Ramos (cell line): ENCODE results near the gene CGNL1.

ENCODE experiments used
- in situ Hi-C: fragments of 300-500 bp; cut with MboI; formaldehyde crosslinking; loops from one replicate; pipeline ENCODE4 v1.14.3; 2022; ENCODE audit warnings: low sequenced_read_pairs; ENCODE audit not compliant: unreplicated experiment

Gene CGNL1

DNA sequence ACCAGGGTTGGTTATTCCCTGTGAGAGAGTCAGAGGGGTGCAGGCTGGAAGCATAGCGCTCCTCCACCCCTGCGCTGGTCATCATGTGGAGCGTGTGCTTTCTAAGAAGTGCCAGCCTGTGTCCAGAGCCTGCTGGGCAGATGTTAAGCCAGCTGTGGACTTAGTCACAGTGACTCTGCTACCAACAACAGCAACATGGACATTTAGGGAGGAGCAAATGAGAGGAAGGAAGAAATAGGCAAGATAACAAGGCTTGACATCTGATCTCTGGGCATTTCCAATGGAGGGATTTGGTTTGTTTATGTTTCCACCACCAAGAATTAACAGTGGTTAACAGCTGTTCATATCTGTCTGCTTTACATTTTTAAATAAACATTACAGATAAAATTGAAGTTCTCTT, 179.0 kb downstream of the CGNL1 start:
- in situ Hi-C loops = no loop called here

GRCh38 chr15:57556040-57556439, 179.7 kb downstream of the CGNL1 start:
- in situ Hi-C loops = no loop called here

DNA sequence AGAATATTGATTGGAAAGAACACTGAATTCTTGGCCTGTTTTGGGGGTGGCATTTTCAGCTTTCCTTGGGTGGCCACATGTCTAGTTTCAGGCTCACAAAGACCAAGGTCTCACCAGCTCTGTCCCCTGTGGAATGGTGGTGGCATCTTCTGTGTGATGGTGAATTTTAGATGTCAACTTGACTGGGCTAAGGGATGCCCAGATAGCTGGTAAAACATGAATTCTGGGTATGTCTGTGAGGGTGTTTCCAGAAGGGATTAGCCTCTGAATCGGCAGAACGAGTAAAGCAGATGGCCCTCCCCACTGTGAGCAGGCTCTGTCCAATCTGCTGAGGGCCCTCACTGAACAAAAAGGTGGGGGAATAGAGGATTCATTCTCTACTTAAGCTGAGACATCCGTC, 181.0 kb downstream of the CGNL1 start:
- in situ Hi-C loops = no loop called here

- in situ Hi-C loops = no loop called here
These were observed 181.5 kb downstream of the CGNL1 start for GRCh38 chr15:57557810-57558209.

DNA sequence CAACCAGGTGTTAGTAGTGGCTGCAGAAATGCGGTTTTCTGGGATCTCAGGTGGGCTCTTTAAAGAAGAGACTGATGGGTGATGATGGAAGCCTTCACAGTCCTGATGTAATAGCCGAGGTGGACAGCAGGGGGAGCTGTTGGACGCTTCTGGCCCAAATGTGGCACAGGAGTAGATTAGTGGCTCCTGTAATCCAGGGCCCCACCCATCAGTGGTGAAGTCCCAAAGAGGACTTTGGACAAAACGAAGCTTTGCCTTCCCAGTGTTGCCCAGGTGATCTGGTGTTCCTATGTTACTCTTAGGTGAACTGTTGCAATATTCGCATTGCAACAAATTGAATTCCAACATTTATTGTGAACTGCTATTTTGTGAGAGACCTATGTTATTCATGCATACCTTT, 183.6 kb downstream of the CGNL1 start:
- in situ Hi-C loops = no loop called here

- in situ Hi-C loops = no loop called here
These were observed 184.9 kb downstream of the CGNL1 start for GRCh38 chr15:57561041-57561711.

DNA sequence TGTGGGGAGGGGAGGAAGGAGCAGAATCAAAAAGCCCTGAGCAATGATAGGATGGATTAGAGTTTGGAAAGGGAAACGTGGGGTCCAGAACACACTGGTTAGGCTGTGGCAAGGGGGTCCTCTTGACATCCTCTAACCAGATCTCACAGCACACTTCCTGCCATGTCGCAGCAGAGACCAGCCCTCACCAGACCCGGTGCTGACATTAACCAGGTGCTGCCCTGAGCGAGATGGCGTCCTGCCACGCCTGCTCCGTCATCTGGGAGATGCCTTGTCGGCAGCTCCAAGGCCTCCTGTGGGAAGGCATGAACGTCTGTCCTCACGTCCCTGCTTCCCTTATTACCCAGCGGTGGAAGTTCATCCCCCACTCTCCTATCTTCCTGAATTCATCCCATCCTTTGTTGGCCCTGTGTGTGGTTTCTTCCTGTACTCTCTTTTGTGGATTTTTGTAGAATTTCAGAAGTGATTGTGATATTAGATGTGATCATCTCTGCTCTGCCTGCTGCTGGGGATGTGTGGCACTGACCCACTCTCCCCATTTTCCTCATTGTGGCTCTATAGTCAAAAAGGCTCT, 186.0 kb downstream of the CGNL1 start:
- in situ Hi-C loops = no loop called here

DNA sequence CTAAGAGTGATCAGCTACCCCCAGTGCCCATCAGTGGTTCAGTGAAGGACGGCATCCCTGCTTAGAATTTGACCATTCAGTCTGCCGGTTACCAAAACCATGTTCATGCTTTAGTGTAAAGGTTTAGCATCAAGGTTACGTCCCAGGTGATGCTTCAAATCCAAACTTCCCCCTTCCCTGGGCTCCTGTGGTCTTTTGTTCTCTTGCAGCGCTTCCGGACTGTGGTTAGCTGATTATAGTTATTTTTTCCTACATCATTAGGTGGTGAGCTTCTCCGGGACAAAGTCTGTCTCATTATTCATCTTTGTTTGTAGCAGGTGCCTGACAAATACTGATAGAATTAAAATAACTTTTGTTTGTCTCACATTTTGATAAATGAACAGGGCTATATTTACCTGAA, 187.1 kb downstream of the CGNL1 start:
- in situ Hi-C loops = no loop called here

DNA sequence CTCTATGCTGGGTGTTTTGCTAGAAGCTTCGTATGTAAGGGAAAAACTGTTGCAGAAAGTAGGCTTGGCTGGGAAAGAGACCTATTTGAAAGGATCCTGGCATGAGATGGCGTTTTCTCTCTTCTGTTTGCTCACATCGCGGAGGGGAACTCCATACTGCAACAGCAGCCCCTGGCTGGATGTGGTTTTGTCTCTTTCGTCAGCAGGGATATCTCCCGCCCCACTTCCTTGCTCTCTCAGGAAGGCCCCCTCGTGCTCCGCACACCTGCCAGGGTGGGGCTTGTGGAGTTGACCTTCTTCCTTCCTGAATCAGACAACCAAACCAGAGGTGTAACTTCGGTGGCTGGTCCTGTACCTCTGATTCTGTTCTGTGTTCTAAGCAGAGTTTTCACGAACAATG, 189.0 kb downstream of the CGNL1 start:
- in situ Hi-C loops = no loop called here

DNA sequence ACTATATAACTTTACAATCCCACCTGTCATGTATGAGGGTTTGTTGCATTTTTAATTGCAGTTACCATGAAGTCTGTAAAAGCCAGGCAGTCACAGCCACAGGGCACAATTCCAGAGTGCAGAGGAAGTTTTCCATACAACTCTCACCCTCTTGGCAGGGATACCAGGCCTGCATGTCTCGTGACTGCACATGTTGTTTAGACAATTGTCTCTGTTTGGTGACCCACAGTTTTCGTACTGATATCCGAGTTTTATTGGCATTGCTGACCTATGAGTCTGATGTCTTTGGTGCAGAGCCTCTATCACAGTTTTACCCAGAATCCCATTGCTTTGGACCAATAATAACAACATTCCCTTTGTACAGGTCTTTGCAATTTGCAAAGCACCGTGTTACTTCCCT, 190.5 kb downstream of the CGNL1 start:
- in situ Hi-C loops = no loop called here

- in situ Hi-C loops = no loop called here
These were observed 191.6 kb downstream of the CGNL1 start for GRCh38 chr15:57567891-57568290.

- in situ Hi-C loops = no loop called here
These were observed 192.0 kb downstream of the CGNL1 start for GRCh38 chr15:57568299-57568698.

DNA sequence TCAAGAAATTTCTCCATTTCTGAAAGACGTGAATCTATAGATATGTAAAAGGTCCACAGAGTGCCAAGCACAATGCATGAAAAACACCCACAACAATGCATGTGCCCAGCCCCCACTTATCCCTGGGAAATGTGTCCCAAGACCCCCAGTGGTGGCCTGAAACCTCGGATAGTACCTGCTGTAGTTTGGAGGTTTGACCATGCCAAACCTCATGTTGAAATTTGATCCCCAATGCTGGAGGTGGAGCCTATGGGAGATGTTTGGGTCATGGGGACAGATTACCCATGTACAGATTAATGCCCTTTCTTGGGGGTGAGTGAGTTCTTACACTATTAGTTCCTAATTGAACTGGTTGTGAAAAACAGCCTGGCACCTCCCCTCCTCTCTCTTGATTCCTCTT, 194.0 kb downstream of the CGNL1 start:
- in situ Hi-C loops = no loop called here

- in situ Hi-C loops = no loop called here
These were observed 194.7 kb downstream of the CGNL1 start for GRCh38 chr15:57570994-57571393.

DNA sequence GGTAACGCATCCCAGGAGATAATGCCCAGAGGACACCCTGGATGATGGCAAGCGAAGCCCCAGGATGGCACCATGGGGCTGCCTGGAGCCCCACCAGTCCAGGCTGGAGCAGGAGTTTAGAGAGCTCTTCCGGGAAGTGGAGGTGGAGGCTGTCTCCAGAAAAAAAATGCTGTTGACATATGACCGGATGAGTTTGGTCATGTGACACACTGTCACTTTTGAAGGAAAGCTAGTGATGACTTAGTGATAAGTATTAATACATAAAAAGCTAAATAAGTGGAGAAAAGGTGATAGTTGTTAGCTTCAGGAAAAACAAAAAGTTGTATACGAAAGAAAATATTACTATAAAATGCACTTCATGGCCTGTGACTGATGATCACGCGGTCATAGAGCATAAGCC, 195.4 kb downstream of the CGNL1 start:
- in situ Hi-C loops = no loop called here

DNA sequence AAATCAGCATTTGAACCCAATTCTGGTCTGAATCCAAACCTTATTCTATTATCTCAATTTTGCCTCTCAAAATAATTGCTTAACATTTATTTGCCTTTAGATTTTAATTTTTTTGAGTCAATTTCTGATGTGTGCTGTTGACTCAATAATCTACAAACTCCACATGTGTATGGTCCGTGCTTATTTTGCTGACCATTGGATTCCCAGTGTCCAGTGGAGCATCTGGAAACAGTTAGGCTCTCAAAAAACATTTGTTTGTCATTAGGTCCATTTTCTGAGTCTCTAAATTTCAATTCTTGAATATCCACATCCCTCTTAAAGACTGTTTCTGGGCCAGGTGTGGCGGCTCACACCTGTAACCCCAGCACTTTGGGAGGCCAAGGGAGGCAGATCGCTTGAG, 196.2 kb downstream of the CGNL1 start:
- in situ Hi-C loops = no loop called here

GRCh38 chr15:57573151-57573550, 196.8 kb downstream of the CGNL1 start:
- in situ Hi-C loops = no loop called here

- in situ Hi-C loops = no loop called here
These were observed 199.1 kb downstream of the CGNL1 start for GRCh38 chr15:57575363-57575762.

- in situ Hi-C loops = no loop called here
These were observed 202.1 kb downstream of the CGNL1 start for GRCh38 chr15:57578288-57578900.

GRCh38 chr15:57580428-57580827, 204.1 kb downstream of the CGNL1 start:
- in situ Hi-C loops = no loop called here

GRCh38 chr15:57580866-57581265, 204.6 kb downstream of the CGNL1 start:
- in situ Hi-C loops = no loop called here

DNA sequence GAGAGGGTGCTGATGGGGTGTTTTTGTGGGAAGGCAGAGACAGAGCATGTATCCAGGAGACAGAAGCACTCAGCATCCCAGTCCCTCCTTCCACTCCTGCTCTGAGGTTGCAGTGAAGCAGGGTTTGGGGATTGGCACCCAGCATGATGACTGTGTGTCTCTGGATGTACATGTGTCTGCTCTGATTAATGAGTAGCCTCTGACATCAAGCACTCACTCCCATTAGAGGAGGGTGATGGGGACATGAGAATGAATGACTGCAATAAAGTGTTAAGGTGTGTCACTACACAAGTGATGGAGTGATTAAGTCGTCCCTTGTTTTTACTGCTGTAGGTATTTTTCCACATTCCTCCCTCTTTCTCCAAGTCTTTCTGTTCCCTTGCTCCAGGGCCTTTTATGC, 205.8 kb downstream of the CGNL1 start:
- in situ Hi-C loops = no loop called here
